ENCODE results near the gene SMC3. TPM values are rescaled to one million over a fixed set of nuclear protein-coding genes. Genes with fewer than 3 reads are reported as not detected.
A peak's percentile ranks its signal among the peaks of the same experiment; 100 is the strongest.

SMC3 gene
- total and polyA plus RNA-seq, 2 of the 4 experiments (the other 2 are of a cell fraction): 15.0 to 15.2 TPM

DNA sequence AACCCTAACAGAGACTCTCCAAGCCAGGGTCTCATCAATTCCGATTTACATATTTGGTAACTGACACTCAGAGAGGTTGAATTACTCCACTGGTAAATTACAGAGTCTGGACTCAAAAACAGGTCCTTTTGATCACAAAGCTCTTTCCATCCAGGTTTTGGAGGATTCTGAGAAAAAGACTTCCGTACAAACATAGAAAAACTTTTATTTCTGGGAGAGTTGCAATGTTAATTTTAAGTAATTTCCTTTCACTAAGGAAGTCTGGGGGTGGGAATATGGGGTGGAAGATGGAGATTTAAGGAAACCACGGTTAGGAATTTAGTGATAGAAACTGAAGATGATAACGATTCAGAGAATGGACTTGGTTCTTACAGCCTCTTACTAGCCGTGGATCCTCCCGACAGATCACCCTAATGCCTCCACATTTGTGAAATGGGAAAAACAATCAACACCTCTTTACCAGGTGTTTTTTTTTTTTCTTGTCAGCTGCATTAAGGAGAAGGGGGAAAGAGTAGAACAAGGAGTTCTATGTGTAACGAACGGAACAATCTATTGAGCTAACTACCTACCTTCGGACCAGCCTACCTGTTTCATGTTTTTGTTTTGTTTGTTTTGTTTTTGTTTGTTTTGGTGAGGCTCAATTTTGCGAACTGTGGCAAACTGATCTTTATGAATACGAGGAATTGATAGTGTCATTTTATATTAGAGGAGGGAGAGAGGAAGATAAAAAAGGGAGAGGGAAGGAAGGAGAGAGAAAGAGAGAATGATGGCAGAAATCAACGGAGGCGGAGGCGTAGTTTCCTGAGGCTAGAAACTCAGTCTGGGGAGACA lies 74.9 kb downstream of the SMC3 start (continued):
- TF ChIP-seq CTCF (conservative IDR thresholded peaks at IDR 0.05; ENCODE audit: low read depth, low read length): no peak

- Histone ChIP-seq H3K27me3 (ENCODE audit: control insufficient read depth, insufficient read depth, low read length) (peaks cover 42% of the 10 kb centered on the region), H3K23ac (ENCODE audit: low read depth, low read length) (no peak overlapping the region), H2BK15ac (ENCODE audit: low read depth, low read length) (no peak overlapping the region), H3K4me1 (ENCODE audit: control insufficient read depth, insufficient read depth, low read length) (peaks cover 2% of the 10 kb centered on the region; the same call in 1 of the 2 replicates), H3K4me2 (ENCODE audit: low read depth, low read length) (peak overlapping the region; percentile 97; the same call in 1 of the 2 replicates), H3K4me3 (ENCODE audit: insufficient read depth, low read depth, low read length) (peak overlapping the region; percentile 95), H3K4ac (ENCODE audit: low read depth, low read length) (no peak overlapping the region), H4K8ac (ENCODE audit: low read depth in 2 of 2, low read length in 2 of 2) (no peak overlapping the region), H2AK9ac (replicated peaks; ENCODE audit: low read depth, low read length, poor library complexity) (no peak overlapping the region), H2AFZ (replicated peaks; ENCODE audit: low read length, poor library complexity) (peak overlapping the region; percentile 88), H4K20me1 (ENCODE audit: insufficient read depth, low read length) (no peaks in the 10 kb centered on the region), H3K79me1 (ENCODE audit: low read depth in 1 of 2, low read length in 2 of 2) (no peaks in the 10 kb centered on the region), H3K9ac (ENCODE audit: low read depth, low read length) (no peak overlapping the region), H4K5ac (ENCODE audit: low read depth, low read length) (no peak overlapping the region), H3K56ac (ENCODE audit: extremely low read depth, insufficient read depth, low read length) (no peak overlapping the region), H2AK5ac (ENCODE audit: low read depth, low read length) (no peak overlapping the region), H2BK120ac (ENCODE audit: low read depth, low read length) (no peak overlapping the region), H3K9me1 (ENCODE audit: insufficient read depth, low read length) (no peaks in the 10 kb centered on the region), H3K9me3 (ENCODE audit: control insufficient read depth, insufficient read depth, low read length) (0 out of 2 replicates have a peak, but pooled peaks cover 2% of the 10 kb centered on the region), H3K14ac (replicated peaks; ENCODE audit: low read depth, low read length) (no peak overlapping the region), H3K27ac (ENCODE audit: insufficient read depth, low read length) (no peak overlapping the region), H3K18ac (ENCODE audit: low read depth, low read length) (no peak overlapping the region), H4K91ac (ENCODE audit: insufficient read depth, low read depth, low read length) (no peak overlapping the region), H2BK20ac (ENCODE audit: low read depth, low read length) (no peak overlapping the region), H3K36me3 (ENCODE audit: control insufficient read depth, insufficient read depth, low read length) (no peaks in the 10 kb centered on the region), H2BK5ac (ENCODE audit: low read depth, low read length, poor library complexity, severe bottlenecking) (no peak overlapping the region)
- in situ Hi-C loops (cut with MboI; ENCODE audit: low sequenced_read_pairs) (no loop called here), intact Hi-C loops (cut with micrococcal nuclease) (loop anchor here (5.0 kb wide), 1 partner anchor 39 kb away; no protein-coding TSS in a partner anchor), dilution Hi-C loops (cut with HindIII; ENCODE audit: low sequenced_read_pairs, unreplicated experiment) (no loop called here)
- POLR2A ChIA-PET (ENCODE audit: unreplicated experiment): no interaction called here
- CTCF ChIA-PET: interaction anchor here (0.6 kb wide), 1 partner anchor 19 kb away, joined by 3 read pairs; no protein-coding TSS in a partner anchor
- ATAC-seq (ENCODE audit: low read depth): no peak
- WGBS, 2 experiments (ENCODE audit: extremely low coverage in 2 of 2, insufficient read length in 1 of 2): 12% methylated on average over 24 of the region's 40 CpGs; no CpG with 5 or more reads in 1 of the 2 experiments
- no peak for TF ChIP-seq MAFK (IDR thresholded peaks at IDR 0.05; ENCODE audit: low read depth, low read length)
- TF ChIP-seq CHD1 (IDR thresholded peaks at IDR 0.05; ENCODE audit: low read depth, low read length): no peak
- TF ChIP-seq RAD21 (IDR thresholded peaks at IDR 0.05; ENCODE audit: low read length): no peak
- no peak for DNase-seq
- no TSS peak for BruUV-seq (replicated peaks)
Observed at GRCh38 chr10:110643035-110643652, 75.6 kb downstream of the SMC3 start.
